Measurements from ENCODE around the gene SNUPN.
"Not testable (repeated sequence)": the region's sequence is repeated elsewhere in the genome, so short reads cannot be mapped to it uniquely, and the experiment has no call there.

The SNUPN gene

DNA sequence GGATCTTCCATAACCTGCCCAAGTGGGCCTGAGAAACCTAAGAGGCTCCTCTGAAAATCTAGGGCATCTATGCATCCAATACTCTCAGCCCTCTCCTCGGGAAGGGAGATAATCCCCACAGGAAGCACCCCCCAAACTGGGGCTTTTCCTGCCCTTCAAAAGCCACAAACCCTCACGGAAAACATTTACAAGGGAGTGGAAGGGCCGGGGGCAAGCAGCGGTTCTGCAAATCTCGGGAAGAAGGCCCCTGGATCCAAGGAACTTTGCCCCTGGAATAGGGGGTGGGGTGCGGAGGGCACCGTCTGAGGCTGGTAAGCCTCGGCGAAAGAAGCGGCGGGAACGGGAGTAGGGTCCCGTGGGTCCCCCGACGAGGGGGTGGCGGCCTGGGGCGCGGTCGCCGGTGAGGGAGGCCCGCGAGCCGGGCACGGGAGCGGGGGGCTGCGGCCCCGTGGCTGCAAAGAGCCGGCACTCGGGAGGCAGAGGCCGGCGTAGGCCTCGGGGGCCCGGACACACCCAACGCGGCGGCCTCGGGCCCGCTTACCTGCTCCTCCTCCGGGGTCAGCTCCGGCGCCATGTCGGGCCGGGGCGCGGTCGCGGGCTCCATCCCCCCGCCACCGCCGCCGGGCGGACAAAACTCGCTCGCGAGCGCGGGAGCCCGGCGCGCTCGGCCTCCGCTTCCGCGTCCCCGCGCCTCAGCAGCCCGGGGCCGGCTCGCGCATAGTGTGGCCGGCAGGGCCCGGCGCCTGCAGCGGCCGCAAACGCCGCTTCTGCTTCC, 47.2 kb downstream of the SNUPN start:
- DNase-seq, result no peak

DNA sequence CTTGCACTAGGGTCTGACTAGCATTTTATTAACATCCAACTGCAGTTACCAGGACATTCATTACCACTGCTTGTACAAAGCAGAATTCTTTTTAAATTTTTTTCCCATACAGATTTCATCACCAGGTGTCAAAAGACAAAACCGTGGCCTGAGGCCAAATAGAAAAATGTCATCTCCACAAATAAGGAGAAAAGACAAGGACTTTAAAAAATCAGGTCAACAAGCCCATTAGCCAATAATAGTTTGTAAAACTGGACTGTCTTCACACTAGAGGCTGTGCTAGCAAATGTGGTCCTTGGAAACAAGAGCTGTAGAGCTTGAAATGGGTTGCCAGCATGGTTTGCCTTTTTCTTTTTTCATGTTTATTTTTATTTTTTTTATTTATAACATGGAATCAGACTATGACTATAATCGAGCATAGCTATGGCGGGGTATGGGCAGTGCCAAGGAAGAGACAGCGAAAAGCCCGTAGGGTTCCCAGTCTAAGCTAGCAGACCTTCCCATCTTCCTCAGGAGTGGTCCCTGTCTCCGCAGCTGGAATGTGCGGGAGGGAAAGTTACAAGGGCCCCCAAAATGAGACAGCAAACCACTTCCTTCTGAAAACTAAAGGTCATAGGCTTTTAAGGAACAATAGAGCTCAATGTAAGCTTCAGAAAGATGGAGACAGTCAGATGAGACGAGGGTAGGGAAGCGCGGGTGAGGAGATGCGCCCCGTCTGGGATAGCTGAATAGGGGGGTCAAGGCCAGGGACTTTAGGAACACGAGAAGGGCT, 47.9 kb downstream of the SNUPN start:
- DNase-seq, result no peak

DNA sequence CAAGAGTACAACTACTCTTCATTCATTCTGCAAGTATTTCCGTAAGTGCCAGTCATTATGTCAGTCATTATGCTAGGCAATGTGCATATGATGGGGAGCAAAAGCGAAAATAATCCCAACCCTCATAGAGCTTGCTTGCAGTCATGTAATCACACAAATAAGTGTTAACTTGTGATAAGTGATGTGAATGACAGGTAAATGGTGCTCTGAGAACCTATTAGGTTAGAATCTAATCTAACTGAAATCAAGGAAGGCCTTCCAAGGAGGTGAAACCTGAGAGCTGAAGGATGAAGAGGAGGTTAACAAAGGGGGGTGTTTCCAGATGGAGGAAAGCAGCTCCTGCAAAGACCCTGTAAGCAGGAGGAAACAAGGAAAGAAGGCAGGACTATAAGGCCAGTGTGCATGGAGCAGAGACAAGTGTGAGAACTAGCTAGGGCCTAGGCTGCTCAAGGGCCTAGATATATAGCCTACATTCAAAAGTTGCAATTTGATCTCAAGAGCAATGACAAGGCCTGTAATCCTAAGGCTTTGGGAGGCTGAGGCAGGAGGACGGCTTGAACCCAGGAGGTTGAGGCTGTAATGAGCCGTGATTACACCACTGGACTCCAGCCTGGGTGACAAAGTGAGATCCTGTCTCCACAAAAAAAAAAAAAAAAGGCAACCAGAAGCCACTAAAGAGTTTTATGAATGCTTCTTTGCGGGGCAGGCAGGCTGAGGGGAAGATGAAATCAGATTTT, 51.7 kb downstream of the SNUPN start:
- DNase-seq, result no peak

DNA sequence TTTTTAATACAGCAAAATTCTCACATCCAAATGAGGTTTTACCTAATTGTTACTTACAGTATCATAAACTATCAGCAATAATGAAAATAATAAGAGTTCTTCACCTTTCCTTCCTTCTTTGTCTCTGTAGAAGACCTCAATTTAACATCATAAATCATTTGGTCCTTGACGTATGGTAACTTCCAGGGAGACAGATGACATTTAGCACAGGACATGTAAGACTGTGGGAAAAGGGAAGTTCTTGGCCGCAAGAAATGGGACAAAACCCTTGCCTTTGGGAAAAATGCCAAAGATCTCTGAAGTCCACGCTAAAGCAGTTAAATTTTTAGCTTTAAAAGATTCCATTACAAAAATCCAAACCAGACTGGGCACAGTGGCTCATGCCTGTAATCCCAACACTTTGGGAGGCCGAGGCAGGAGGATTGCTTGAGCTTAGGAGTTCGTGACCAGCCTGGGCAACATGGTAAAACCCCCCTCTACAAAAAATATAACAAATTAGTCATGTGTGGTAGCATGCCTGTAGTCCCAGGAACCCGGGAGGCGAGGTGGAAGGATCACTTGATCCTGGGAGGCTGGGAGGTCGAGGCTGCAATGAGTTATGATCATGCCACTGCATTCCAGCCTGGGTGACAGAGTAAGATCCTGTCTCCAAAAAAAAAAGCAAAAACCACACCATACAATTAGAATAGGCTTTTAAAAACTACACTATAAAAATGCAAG, 55.2 kb downstream of the SNUPN start:
- DNase-seq, result no peak

DNA sequence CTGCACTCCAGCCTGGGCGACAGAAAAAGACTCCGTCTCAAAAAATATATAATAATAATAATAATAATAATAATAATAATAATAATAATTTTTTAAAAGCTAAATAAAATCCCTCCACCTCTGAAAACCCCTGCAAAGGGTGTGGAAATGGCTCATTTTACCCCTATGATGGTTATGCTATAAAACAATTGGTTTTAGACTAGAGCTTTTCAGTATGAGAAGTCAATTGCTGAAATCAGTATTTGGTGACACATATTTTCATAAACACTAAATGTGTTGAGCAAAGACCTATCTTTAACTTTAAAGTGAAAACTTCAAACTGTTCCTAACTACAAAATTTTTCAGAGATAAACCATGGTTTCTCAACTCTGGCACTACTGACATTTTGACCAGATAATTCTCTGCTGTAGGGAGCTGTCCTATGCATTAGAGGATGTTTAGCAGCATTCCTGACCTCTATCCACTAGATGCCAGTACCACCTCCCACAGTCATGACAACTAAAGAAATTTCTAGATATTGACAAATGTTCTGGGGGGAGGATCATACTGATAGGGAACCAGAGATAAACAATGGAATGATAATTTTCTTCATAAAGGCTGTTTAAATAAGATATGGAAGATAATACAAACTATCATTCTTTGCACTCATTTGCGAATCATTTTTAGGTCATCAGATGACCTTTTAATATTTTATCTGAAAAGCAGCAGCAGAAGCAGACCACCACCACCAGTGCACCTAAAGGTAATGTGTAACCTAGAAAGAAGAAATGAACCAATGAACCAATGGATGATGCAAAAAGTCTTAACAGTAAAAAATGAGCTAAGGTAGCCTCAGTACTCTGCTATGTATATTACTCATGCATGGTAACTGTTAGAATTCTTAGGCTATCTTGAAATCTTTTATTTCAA, 60.2 kb downstream of the SNUPN start:
- no peak for DNase-seq

DNA sequence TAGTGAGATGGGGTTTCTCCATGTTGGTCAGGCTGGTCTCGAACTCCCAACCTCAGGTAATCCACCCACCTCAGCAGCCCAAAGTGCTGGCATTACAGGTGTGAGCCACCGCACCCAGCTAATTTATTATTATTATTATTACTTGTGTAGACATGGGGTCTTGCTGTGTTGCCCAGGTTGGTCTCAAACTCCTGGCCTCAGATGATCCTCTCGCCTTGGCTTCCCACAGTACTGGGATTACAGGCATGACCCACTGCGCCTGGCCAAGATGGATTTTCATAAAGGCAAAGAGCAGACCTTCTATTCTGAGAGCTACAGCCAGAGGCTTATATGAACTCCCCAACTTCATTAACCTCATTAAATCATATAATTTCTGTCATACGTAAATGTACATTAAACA, 63.6 kb downstream of the SNUPN start:
- no peak for DNase-seq

DNA sequence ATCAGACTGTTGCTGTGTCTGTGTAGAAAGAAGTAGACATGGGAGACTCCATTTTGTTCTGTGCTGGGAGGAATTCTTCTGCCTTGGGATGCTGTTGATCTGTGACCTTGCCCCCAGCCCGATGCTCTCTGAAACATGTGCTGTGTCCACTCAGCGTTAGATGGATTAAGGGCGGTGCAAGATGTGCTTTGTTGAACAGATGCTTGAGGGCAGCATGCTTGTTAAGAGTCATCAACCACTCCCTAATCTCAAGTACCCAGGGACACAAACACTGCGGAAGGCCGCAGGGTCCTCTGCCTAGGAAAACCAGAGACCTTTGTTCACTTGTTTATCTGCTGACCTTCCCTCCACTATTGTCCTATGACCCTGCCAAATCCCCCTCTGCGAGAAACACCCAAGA, 66.2 kb downstream of the SNUPN start:
- not testable (repeated sequence) for DNase-seq

DNA sequence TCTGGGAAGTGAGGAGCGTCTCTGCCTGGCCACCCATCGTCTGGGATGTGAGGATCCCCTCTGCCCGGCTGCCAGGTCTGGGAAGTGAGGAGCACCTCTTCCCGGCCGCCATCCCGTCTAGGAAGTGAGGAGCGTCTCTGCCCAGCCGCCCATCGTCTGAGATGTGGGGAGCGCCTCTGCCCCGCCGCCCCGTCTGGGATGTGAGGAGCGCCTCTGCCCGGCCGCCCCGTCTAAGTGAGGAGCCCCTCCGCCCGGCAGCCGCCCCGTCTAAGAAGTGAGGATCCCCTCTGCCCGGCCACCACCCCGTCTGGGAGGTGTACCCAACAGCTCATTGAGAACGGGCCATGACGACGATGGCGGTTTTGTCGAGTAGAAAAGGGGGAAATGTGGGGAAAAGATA, 66.6 kb downstream of the SNUPN start:
- DNase-seq, result not testable (repeated sequence)

DNA sequence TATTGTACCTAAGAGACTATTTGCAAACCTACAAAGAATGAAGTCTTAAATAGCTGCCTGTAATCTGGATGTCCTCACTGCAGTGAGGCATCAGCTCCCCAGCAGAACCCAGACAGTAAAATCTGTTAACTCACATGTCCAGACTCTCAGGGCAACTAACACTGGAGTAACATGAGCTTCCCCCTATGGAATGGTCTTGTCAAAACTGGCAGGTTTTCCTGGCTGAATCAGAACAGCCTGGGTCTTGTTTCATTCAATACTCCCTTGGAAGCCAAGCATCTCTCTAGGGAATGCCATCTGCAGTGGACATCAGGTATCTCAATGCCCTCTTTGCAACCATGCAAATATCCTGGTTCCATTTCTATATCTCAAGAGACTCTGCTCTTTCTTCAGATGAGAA, 70.8 kb downstream of the SNUPN start:
- no peak for DNase-seq

DNA sequence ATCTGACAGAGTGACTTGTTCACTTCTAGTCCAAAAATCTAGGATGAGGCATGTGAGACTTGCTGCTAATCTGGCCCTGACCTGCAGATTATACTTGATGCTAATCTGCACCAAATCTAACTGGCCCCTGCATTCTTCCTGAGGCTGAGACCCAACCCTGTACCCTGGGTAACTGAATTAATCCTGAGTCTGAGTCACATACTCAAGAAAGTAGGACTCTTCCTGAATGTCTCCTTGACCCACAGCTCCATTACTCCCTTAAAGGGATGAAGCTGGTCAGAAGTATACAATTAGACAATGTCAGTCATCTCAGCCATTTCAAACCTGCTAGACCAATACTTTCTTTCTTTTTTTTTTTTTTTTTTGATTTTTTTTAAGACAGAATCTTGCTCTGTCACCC, 71.9 kb downstream of the SNUPN start:
- DNase-seq, result no peak

DNA sequence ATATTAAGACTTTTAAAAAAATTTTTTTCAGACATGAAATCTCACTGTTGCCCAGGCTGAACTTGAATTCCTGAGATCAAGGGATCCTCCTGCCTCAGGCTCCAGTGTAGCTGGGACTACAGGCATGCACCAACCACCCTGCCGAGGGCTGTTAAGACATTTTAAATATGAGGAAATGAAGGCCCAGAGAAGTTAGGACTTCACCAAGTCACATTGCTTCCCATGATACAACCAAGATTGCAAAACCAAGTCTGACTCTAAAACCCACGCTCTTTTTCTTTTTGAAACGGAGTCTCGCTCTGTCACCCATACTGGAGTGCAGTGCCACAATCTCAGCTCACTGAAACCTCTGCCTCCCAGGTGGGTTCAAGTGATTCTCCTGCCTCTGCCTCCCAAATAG, 74.4 kb downstream of the SNUPN start:
- no peak for DNase-seq
